ENCODE data around the gene ARHGAP42.

- no peak for TF ChIP-seq CTCF (IDR thresholded peaks at IDR 0.05; ENCODE audit: insufficient read depth, low read length, poor library complexity, severe bottlenecking)
- TF ChIP-seq EZH2phosphoT487 (conservative IDR thresholded peaks at IDR 0.05; ENCODE audit: low read length): no peak
Observed at GRCh38 chr11:100817620-100818019, 130.5 kb downstream of the ARHGAP42 start.

Data from SU-DHL-6 (cell line).